ENCODE results near the gene FOXR1. TPM values are rescaled to one million over a fixed set of nuclear protein-coding genes. Genes with fewer than 3 reads are reported as not detected.
A peak's percentile ranks its signal among the peaks of the same experiment; 100 is the strongest.

FOXR1 gene
- total RNA-seq, 3 donors from 2014 or later = not detected

DNA sequence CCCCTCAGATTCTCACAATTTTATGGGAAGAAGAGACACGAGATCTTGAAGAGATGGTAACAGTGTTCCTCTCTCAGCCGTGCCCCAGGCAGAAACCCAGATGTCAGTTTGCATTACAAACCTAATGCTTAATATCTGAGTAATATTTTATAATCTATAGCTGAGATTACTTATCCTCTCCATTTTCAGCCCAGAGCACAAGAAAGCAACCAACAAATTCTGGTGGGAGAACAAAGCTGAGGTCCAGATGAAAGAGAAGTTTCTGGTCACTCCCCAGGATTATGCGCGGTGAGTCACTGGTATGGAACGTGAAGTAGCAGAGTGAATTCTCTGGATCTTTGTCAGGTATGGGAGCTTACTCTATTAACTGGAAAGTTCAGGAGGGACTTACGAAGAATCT is 27.3 kb downstream of the FOXR1 start:
- no peaks in the 10 kb centered on the region for H3K9me3 ChIP-seq
- peaks cover 4 to 6% of the 10 kb centered on the region in 2 donors for H3K4me1 ChIP-seq
- H3K27ac ChIP-seq = peak overlapping the region; percentile 81 to 90
- intact Hi-C loops (cut with DNase I; ENCODE audit: low total_unique reads) = loop anchor here (1.0 kb wide), 1 partner anchor 9 kb away; no protein-coding TSS in a partner anchor
- H3K4me3 ChIP-seq = peak overlapping the region; percentile 81 to 83 (median 81)
- TF ChIP-seq, protein P1, sequence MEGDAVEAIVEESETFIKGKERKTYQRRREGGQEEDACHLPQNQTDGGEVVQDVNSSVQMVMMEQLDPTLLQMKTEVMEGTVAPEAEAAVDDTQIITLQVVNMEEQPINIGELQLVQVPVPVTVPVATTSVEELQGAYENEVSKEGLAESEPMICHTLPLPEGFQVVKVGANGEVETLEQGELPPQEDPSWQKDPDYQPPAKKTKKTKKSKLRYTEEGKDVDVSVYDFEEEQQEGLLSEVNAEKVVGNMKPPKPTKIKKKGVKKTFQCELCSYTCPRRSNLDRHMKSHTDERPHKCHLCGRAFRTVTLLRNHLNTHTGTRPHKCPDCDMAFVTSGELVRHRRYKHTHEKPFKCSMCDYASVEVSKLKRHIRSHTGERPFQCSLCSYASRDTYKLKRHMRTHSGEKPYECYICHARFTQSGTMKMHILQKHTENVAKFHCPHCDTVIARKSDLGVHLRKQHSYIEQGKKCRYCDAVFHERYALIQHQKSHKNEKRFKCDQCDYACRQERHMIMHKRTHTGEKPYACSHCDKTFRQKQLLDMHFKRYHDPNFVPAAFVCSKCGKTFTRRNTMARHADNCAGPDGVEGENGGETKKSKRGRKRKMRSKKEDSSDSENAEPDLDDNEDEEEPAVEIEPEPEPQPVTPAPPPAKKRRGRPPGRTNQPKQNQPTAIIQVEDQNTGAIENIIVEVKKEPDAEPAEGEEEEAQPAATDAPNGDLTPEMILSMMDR (IDR thresholded peaks at IDR 0.05) = no peak
- no peak for TF ChIP-seq POLR2AphosphoS5 (IDR thresholded peaks at IDR 0.05)
- no peak for TF ChIP-seq POLR2A (IDR thresholded peaks at IDR 0.05)
- DNase-seq (ENCODE audit: low spot score in 2 of 2) = peak in 1 of 2 donors; percentile 47
- H3K36me3 ChIP-seq = no peaks in the 10 kb centered on the region
- no peaks in the 10 kb centered on the region for H3K27me3 ChIP-seq

DNA sequence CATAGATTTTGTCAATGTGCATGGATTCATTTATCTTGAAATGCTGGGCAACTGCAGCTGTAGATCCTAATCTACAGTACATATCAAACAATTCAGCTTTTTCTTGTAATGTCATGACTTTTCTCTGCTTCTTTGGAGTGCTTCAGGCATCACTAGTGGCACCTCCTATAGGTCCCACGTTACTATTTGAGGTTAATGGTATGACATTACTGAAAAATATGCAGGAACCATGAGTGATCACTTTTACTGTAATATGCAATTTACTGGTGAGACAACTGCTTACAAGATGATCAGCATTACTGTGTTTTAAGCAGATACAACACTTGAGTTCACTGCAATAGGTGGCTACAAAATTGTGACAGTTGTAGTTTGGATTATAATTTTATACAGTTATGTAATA is 29.3 kb downstream of the FOXR1 start:
- Histone ChIP-seq H3K36me3 (no peaks in the 10 kb centered on the region), H3K4me1 (peaks cover 4 to 6% of the 10 kb centered on the region in 2 donors), H3K27ac (no peak overlapping the region), H3K27me3 (no peaks in the 10 kb centered on the region), H3K4me3 (no peak overlapping the region), H3K9me3 (no peaks in the 10 kb centered on the region)
- TF ChIP-seq POLR2A (IDR thresholded peaks at IDR 0.05) (no peak), POLR2AphosphoS5 (IDR thresholded peaks at IDR 0.05) (no peak)
- no peak for DNase-seq (ENCODE audit: low spot score in 2 of 2)
- intact Hi-C loops (cut with DNase I; ENCODE audit: low total_unique reads) = no loop called here

DNA sequence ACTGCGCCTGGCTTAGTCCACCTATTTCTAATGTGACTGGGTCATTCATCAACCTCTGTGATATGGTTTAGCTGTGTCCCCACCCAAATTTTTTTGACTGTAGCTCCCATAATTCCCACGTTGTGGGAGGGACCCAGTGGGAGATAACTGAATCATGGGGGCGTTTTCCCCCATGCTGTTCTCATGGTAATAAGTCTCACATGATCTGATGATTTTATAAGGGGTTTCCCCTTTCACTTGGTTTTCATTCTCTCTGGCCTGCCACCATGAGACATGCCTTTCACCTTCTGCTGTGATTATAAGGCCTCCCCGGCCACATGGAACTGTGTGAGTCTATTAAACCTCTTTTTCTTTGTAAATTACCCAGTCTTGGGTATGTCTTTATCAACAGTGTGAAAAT is 35.1 kb downstream of the FOXR1 start:
- Histone ChIP-seq H3K9me3 (no peaks in the 10 kb centered on the region), H3K27me3 (no peaks in the 10 kb centered on the region), H3K36me3 (no peaks in the 10 kb centered on the region), H3K4me1 (no peaks in the 10 kb centered on the region), H3K27ac (no peak overlapping the region), H3K4me3 (no peak overlapping the region)
- no peak for TF ChIP-seq POLR2A (IDR thresholded peaks at IDR 0.05)
- no peak for TF ChIP-seq POLR2AphosphoS5 (IDR thresholded peaks at IDR 0.05)
- TF ChIP-seq, protein P1 (IDR thresholded peaks at IDR 0.05) = no peak
- DNase-seq (ENCODE audit: low spot score in 2 of 2) = no peak
- intact Hi-C loops (cut with DNase I; ENCODE audit: low total_unique reads) = no loop called here

DNA sequence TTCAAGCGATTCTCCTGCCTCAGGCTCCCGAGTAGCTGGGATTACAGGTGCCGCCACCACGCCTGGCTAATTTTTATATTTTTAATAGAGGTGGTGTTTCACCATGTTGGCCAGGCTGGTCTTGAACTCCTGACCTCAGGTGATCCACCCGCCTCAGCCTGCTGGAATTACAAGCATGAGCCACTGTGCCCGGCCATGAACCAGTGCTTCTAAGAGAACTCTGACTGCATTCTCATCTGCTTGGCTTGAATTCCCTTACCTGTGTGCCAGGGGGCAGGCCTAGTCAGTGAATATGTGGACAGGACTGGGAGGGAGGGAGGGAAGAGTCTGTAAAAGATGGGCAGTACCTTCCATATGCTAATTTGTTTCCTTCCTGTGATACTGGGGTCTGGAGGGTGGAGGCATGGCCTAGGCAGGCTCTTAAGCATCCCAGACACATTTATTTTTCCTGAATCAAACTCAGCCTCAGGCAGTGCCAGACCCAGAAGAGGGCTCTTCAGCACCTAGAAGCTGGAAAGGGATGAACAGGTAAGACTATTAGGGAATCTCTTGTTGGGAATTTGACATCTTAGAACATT is 40.0 kb downstream of the FOXR1 start:
- intact Hi-C loops (cut with DNase I; ENCODE audit: low total_unique reads) = no loop called here
- no peaks in the 10 kb centered on the region for H3K27me3 ChIP-seq
- H3K4me1 ChIP-seq = no peaks in the 10 kb centered on the region
- H3K36me3 ChIP-seq = peaks cover 3% of the 10 kb centered on the region
- DNase-seq (ENCODE audit: low spot score in 2 of 2) = no peak
- H3K4me3 ChIP-seq = no peak overlapping the region
- H3K27ac ChIP-seq = no peak overlapping the region
- H3K9me3 ChIP-seq = no peaks in the 10 kb centered on the region
- TF ChIP-seq POLR2A (IDR thresholded peaks at IDR 0.05) (no peak), POLR2AphosphoS5 (IDR thresholded peaks at IDR 0.05) (no peak)
- TF ChIP-seq, protein P1 (IDR thresholded peaks at IDR 0.05) = no peak

DNA sequence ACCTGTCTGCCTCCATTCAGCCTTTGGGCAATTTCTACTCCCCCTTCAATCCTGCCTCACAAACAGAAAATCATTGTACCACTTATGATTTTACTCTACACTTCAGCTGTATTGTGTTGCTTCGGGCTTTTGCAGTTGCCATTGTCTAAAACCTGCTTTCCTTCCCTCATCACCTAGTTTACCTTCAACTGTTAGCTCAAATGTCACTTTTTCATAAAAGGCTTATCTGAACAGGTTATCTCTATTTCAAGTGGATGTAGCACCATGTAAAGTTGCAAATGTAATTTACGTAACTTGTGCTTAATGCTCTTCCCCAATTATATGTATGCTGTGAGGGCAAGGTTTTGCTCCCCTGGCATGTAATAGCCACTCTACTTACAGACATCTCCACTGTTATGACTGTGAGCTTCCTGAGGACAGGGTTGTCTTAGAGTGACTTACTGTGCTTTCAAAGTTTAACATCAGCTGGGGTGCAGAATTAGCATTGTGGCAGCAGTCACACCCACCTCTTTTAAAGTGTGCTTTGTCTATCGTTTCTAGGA is 41.1 kb downstream of the FOXR1 start:
- intact Hi-C loops (cut with DNase I; ENCODE audit: low total_unique reads) = no loop called here
- TF ChIP-seq, protein P1 (IDR thresholded peaks at IDR 0.05) = no peak
- TF ChIP-seq POLR2A (IDR thresholded peaks at IDR 0.05) = no peak
- no peak for TF ChIP-seq POLR2AphosphoS5 (IDR thresholded peaks at IDR 0.05)
- Histone ChIP-seq H3K36me3 (peaks cover 3% of the 10 kb centered on the region), H3K27ac (no peak overlapping the region), H3K4me3 (no peak overlapping the region), H3K27me3 (no peaks in the 10 kb centered on the region), H3K4me1 (no peaks in the 10 kb centered on the region), H3K9me3 (no peaks in the 10 kb centered on the region)
- no peak for DNase-seq (ENCODE audit: low spot score in 2 of 2)

Measured in breast epithelium (tissue), 4 donors.